H1 (cell line): ENCODE measurements around the gene RAN. TPM values are rescaled to one million over a fixed set of nuclear protein-coding genes. Genes with fewer than 3 reads are reported as not detected.

Experiments
- CTCF ChIA-PET: fragments of 300-600 bp; sonication (Branson Sonifier 250); formaldehyde crosslinking; loops from one replicate; lab custom pipeline; 2021; ENCODE audit not compliant: partially characterized antibody; lab: Charles Lee
- POLR2A ChIA-PET: fragments of 300-600 bp; sonication (Branson Sonifier 250); formaldehyde crosslinking; loops from one replicate; lab custom pipeline; 2021; ENCODE audit warnings: inconsistent platforms; ENCODE audit not compliant: partially characterized antibody; lab: Charles Lee
- DNase-seq, 2 experiments: peaks; one replicate each; pipeline versions ENCODE4 v3.0.0 to v3.0.0-alpha.2; 2010 to 2022; ENCODE audit warnings: low spot score in 2 of 2, low read depth in 1 of 2, mixed read lengths in 1 of 2
- FAIRE-seq: peaks from 2 replicates; lab custom pipeline; 2011; peaks lifted over from hg19 to GRCh38; lab: Jason Lieb, UNC
- H2AFZ ChIP-seq: 2 replicates; pipeline ENCODE4 v1.8.1; 2012; ENCODE audit warnings: low read length, inconsistent platforms
- H2AK5ac ChIP-seq: 2 replicates; pipeline ENCODE4 v1.6.1; 2013; ENCODE audit warnings: low read depth, low read length
- H2BK120ac ChIP-seq: replicated peaks from 2 replicates; pipeline ENCODE3; 2013; ENCODE audit warnings: low read depth, low read length, inconsistent platforms
- H2BK12ac ChIP-seq: 2 replicates; pipeline ENCODE4 v1.6.1; 2013; ENCODE audit warnings: low read depth, low read length
- H2BK15ac ChIP-seq: 2 replicates; pipeline ENCODE4 v1.6.1; 2013; ENCODE audit warnings: low read length
- H2BK20ac ChIP-seq: 2 replicates; pipeline ENCODE4 v1.6.1; 2013; ENCODE audit warnings: low read length
- H2BK5ac ChIP-seq: 2 replicates; pipeline ENCODE4 v1.6.1; 2013; ENCODE audit warnings: low read depth, low read length
- H3K14ac ChIP-seq: 2 replicates; pipeline ENCODE4 v1.6.1; 2013; ENCODE audit warnings: inconsistent platforms; ENCODE audit not compliant: insufficient read length
- H3K18ac ChIP-seq: 2 replicates; pipeline ENCODE4 v1.6.1; 2013; ENCODE audit warnings: low read length; ENCODE audit errors: extremely low read depth
- H3K23ac ChIP-seq: 2 replicates; pipeline ENCODE4 v1.6.1; 2013; ENCODE audit warnings: inconsistent platforms; ENCODE audit not compliant: insufficient read length
- H3K23me2 ChIP-seq: 2 replicates; pipeline ENCODE4 v1.6.1; 2013; ENCODE audit warnings: low read depth, low read length
- H3K27ac ChIP-seq: 2 replicates; pipeline ENCODE4 v1.6.1; 2011; ENCODE audit warnings: low read depth, low read length, inconsistent platforms
- H3K27me3 ChIP-seq, 4 experiments: replicated peaks in 1 of 4; 1 replicate in 1 of 4; 2 replicates in 3 of 4; pipeline versions ENCODE4 v1.6.1 to v1.8.1; 2011 to 2013; ENCODE audit warnings: low read length in 3 of 4, mild to moderate bottlenecking in 3 of 4, inconsistent platforms in 2 of 4, mixed read lengths in 2 of 4, moderate library complexity in 1 of 4; ENCODE audit not compliant: control insufficient read depth in 3 of 4, insufficient read depth in 3 of 4; ENCODE audit errors: extremely low read depth in 1 of 4
- H3K36me3 ChIP-seq, 4 experiments: 2 replicates each; pipeline versions ENCODE4 v1.6.1 to v1.8.1; 2011 to 2013; ENCODE audit warnings: mild to moderate bottlenecking in 4 of 4, low read length in 3 of 4, moderate library complexity in 2 of 4, control low read depth in 1 of 4, inconsistent platforms in 1 of 4; ENCODE audit not compliant: insufficient read depth in 4 of 4, control insufficient read depth in 2 of 4
- H3K4ac ChIP-seq: replicated peaks from 2 replicates; pipeline ENCODE3; 2013; ENCODE audit warnings: low read length, low read depth, mixed read lengths, inconsistent platforms; ENCODE audit not compliant: insufficient read length
- H3K4me1 ChIP-seq, 4 experiments: replicated peaks in 1 of 4; 1 replicate in 1 of 4; 2 replicates in 3 of 4; pipeline versions ENCODE4 v1.6.1 to v1.8.1; 2011 to 2013; ENCODE audit warnings: low read length in 3 of 4, inconsistent platforms in 2 of 4, mixed read lengths in 1 of 4; ENCODE audit not compliant: insufficient read depth in 4 of 4, control insufficient read depth in 3 of 4
- H3K4me2 ChIP-seq, 2 experiments: 2 replicates each; pipeline versions ENCODE4 v1.6.1 to v1.8.1; 2011 to 2013; ENCODE audit warnings: low read depth in 2 of 2, low read length in 2 of 2, control low read depth in 1 of 2, inconsistent platforms in 1 of 2, mild to moderate bottlenecking in 1 of 2; ENCODE audit not compliant: insufficient read depth in 1 of 2
- H3K4me3 ChIP-seq, 4 experiments: fragments of 200-600, 300-600 bp in 1 of 4; sonication (generic), shearing (Covaris generic), sonication (Bioruptor Twin) in 1 of 4; 2 replicates each; pipeline versions ENCODE4 v1.5.1 to v1.8.1; 2011 to 2016; ENCODE audit warnings: low read length in 4 of 4, low read depth in 3 of 4, control low read depth in 2 of 4, inconsistent platforms in 2 of 4, mild to moderate bottlenecking in 2 of 4, mixed read lengths in 1 of 4, moderate library complexity in 1 of 4; ENCODE audit not compliant: insufficient read depth in 2 of 4; ENCODE audit errors: extremely low read depth in 1 of 4
- H3K56ac ChIP-seq: replicated peaks from 2 replicates; pipeline ENCODE3; 2013; ENCODE audit warnings: low read depth, mild to moderate bottlenecking, mixed read lengths, low read length, inconsistent platforms; ENCODE audit not compliant: insufficient read length
- H3K79me1 ChIP-seq: 2 replicates; pipeline ENCODE4 v1.6.1; 2013; ENCODE audit warnings: low read depth, low read length, control low read depth
- H3K79me2 ChIP-seq, 2 experiments: 2 replicates each; pipeline versions ENCODE4 v1.6.1 to v1.8.1; 2012 to 2013; ENCODE audit warnings: low read length in 2 of 2, mild to moderate bottlenecking in 2 of 2, inconsistent platforms in 1 of 2; ENCODE audit not compliant: insufficient read depth in 2 of 2, control insufficient read depth in 1 of 2
- H3K9ac ChIP-seq, 4 experiments: replicated peaks in 1 of 4; 1 replicate in 1 of 4; 2 replicates in 3 of 4; pipeline versions ENCODE4 v1.6.1 to v1.8.1; 2011 to 2013; ENCODE audit warnings: low read depth in 3 of 4, low read length in 3 of 4, control low read depth in 2 of 4, mild to moderate bottlenecking in 2 of 4, moderate library complexity in 2 of 4, inconsistent platforms in 1 of 4; ENCODE audit errors: extremely low read depth in 1 of 4
- H3K9me3 ChIP-seq, 2 experiments: 2 replicates each; pipeline versions ENCODE4 v1.6.1 to v1.8.1; 2012 to 2013; ENCODE audit warnings: mild to moderate bottlenecking in 2 of 2, moderate library complexity in 2 of 2, control low read depth in 1 of 2, inconsistent platforms in 1 of 2, low read depth in 1 of 2, low read length in 1 of 2, mixed read lengths in 1 of 2; ENCODE audit not compliant: insufficient read depth in 2 of 2
- H4K20me1 ChIP-seq, 2 experiments: replicated peaks in 1 of 2; 2 replicates each; pipeline versions ENCODE3 to v1.8.1; 2011 to 2013; ENCODE audit warnings: inconsistent platforms in 2 of 2, low read length in 2 of 2, mild to moderate bottlenecking in 1 of 2; ENCODE audit not compliant: insufficient read depth in 2 of 2, control insufficient read depth in 1 of 2
- H4K5ac ChIP-seq: 2 replicates; pipeline ENCODE4 v1.6.1; 2013; ENCODE audit warnings: low read length, low read depth, mixed read lengths, inconsistent platforms; ENCODE audit not compliant: insufficient read length
- H4K8ac ChIP-seq: 2 replicates; pipeline ENCODE4 v1.8.0; 2013; ENCODE audit warnings: mild to moderate bottlenecking, moderate library complexity, low read length, inconsistent platforms; ENCODE audit not compliant: insufficient read depth; ENCODE audit errors: extremely low read depth
- H4K91ac ChIP-seq: replicated peaks from 2 replicates; pipeline ENCODE3; 2013; ENCODE audit warnings: low read length, mixed read lengths, inconsistent platforms; ENCODE audit not compliant: insufficient read length
- EZH2 ChIP-seq: fragments of 200-600 bp; sonication (generic); IDR thresholded peaks from 2 replicates; pipeline ENCODE4 v1.7.1; 2012; ENCODE audit warnings: low read depth, mild to moderate bottlenecking, moderate library complexity, low read length, inconsistent platforms; ENCODE audit not compliant: severe bottlenecking
- FOSL1 ChIP-seq: IDR thresholded peaks from 2 replicates; pipeline ENCODE4 v1.6.1; 2011; ENCODE audit warnings: mild to moderate bottlenecking, low read depth, low read length, moderate library complexity; ENCODE audit not compliant: insufficient read depth
- RAD21 ChIP-seq, 2 experiments: IDR thresholded peaks in 1 of 2; conservative IDR thresholded peaks in 1 of 2; 2 replicates each; pipeline ENCODE4 v1.6.1; 2011; ENCODE audit warnings: low read depth in 2 of 2, low read length in 2 of 2, improper control_type of control experiment in 1 of 2, inconsistent platforms in 1 of 2, mild to moderate bottlenecking in 1 of 2, moderate library complexity in 1 of 2
- SUZ12 ChIP-seq: fragments of 200-600 bp; sonication (generic); IDR thresholded peaks from 2 replicates; pipeline ENCODE4 v1.6.1; 2012; ENCODE audit warnings: mild to moderate bottlenecking, inconsistent platforms, low read length, moderate library complexity, mixed read lengths
- TCF12 ChIP-seq: IDR thresholded peaks from 2 replicates; pipeline ENCODE4 v1.6.1; 2011; ENCODE audit warnings: low read depth, mild to moderate bottlenecking, low read length
- whole genome bisulfite sequencing, 2 experiments: shearing (Covaris generic) in 1 of 2; methylation state at CpG; one replicate each; pipeline versions ENCODE4 v1.1.6 to v1.1.7; 2013 to 2015; ENCODE audit warnings: low lambda C conversion rate in 2 of 2, mixed read lengths in 2 of 2, inconsistent platforms in 1 of 2, low coverage in 1 of 2, missing lambda C conversion rate in 1 of 2; ENCODE audit not compliant: insufficient replicate concordance in 2 of 2, insufficient coverage in 1 of 2, insufficient read length in 1 of 2; ENCODE audit errors: extremely low coverage in 1 of 2, missing lambda C conversion rate in 1 of 2; 5-methylcytosine and 5-hydroxymethylcytosine counted together
- polyA plus RNA-seq, 7 experiments: library from polyadenylated mRNA; depleted of rRNA in 3 of 7; stranded (reverse) in 5 of 7; unstranded in 2 of 7; fragments of >200 nt in 5 of 7; fragments of 200-250 nt in 2 of 7; gene quantifications; 1 replicate in 5 of 7; 2 replicates in 1 of 7; 4 replicates in 1 of 7; pipeline versions ENCODE4 v1.2.1 to v1.2.3, GENCODE V29; 2011 to 2013; ENCODE audit warnings: missing spikeins in 2 of 7, mixed read lengths in 2 of 7
- total RNA-seq: library from RNA; stranded (reverse); fragmentation: NEBNext Ultra II Directional; extraction: Animal tissue kit (Norgen Biotek cat#: 25700); gene quantifications from 2 replicates; pipeline ENCODE4 v1.2.1, GENCODE V29; 2021

RAN gene
- total and polyA plus RNA-seq, 2 of the 8 experiments (the other 6 are each of a cell fraction or from before 2014, with no cell fraction given): 2,064 to 2,203 TPM

DNA sequence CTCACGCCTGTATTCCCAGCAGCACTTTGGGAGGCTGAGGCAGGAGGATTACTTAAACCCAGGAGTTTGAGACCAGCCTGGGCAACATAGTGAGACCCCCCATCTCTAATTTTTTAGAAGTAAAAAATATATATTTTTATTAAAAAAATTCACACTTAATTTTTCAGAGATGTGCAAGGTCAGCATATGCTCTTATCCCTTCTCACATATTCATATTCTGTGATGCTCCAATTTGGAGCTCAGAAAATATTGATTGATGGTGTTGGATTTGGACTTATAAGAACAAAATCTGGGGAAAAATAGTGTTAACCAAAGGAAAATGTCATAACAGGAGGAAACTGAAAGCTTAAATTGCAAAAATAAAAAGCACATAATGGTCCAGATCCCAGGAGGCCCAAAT lies 9.7 kb downstream of the RAN start:
- Histone ChIP-seq H3K36me3 (peaks cover 4 to 13% (median 4%) of the 10 kb centered on the region in 4 experiments; a peak in 7 of 8 replicates), H2BK5ac (no peak overlapping the region), H2BK20ac (no peak overlapping the region), H3K4me3 (no peak overlapping the region), H2BK12ac (no peak overlapping the region), H4K20me1 (peaks cover 3 to 5% of the 10 kb centered on the region in 2 experiments), H3K4me1 (peaks cover 0 to 2% (median 0%) of the 10 kb centered on the region in 4 experiments; a peak in 2 of 7 replicates), H4K8ac (no peak overlapping the region), H2BK15ac (no peak overlapping the region), H3K9ac (no peak overlapping the region), H3K4ac (no peak overlapping the region), H3K27me3 (no peaks in the 10 kb centered on the region), H3K27ac (no peak overlapping the region), H3K56ac (no peak overlapping the region), H3K23ac (no peak overlapping the region), H4K91ac (no peak overlapping the region), H3K18ac (no peak overlapping the region), H2AK5ac (no peak overlapping the region), H3K14ac (no peak overlapping the region), H3K9me3 (no peaks in the 10 kb centered on the region), H2AFZ (no peak overlapping the region), H4K5ac (no peak overlapping the region), H3K23me2 (peaks cover 3% of the 10 kb centered on the region), H3K79me2 (no peaks in the 10 kb centered on the region), H2BK120ac (no peak overlapping the region), H3K79me1 (no peaks in the 10 kb centered on the region), H3K4me2 (no peak overlapping the region)
- no peak for TF ChIP-seq FOSL1
- no peak for TF ChIP-seq EZH2
- no peak for TF ChIP-seq TCF12
- no peak for TF ChIP-seq SUZ12
- no peak for TF ChIP-seq RAD21 (IDR thresholded peaks at IDR 0.05 in 1 of 2, conservative IDR thresholded peaks at IDR 0.05 in 1 of 2; ENCODE audit: low read depth in 2 of 2, low read length in 2 of 2)
- ChIA-PET CTCF (no interaction called here), POLR2A (interaction anchor here (1.1 to 8.9 kb wide), 7 partner anchors 8 to 66 kb away, joined by 3 to 84 read pairs (median 7); no protein-coding TSS in a partner anchor)
- WGBS, 2 experiments: 79% methylated on average over 1 of the region's 1 CpG; no CpG with 5 or more reads in 1 of the 2 experiments
- DNase-seq (no peak), FAIRE-seq (no peak)
